Liver (tissue), 9 donors: Measurements from ENCODE around the gene ABCA8. TPM values are rescaled to one million over a fixed set of nuclear protein-coding genes. Genes with fewer than 3 reads are reported as not detected.

ENCODE experiments used
- DNase-seq: peaks from one replicate; pipeline ENCODE4 v3.0.0-alpha.2; 2017; ENCODE audit warnings: low spot score
- H3K27ac ChIP-seq, 2 donors: one replicate each; pipeline ENCODE4 v1.7.0; 2013; ENCODE audit warnings: inconsistent platforms in 2 of 2, low read length in 2 of 2, control low read depth in 1 of 2, low read depth in 1 of 2, mild to moderate bottlenecking in 1 of 2
- H3K27me3 ChIP-seq, 4 donors: one replicate each; pipeline versions ENCODE4 v1.6.1 to v1.7.0; 2013; ENCODE audit warnings: low read length in 3 of 4, inconsistent platforms in 1 of 4, mild to moderate bottlenecking in 1 of 4, moderate library complexity in 1 of 4; ENCODE audit not compliant: control insufficient read depth in 4 of 4, insufficient read depth in 4 of 4
- H3K36me3 ChIP-seq, 4 donors: one replicate each; pipeline versions ENCODE4 v1.6.1 to v1.7.0; 2013; ENCODE audit warnings: low read length in 3 of 4, mild to moderate bottlenecking in 3 of 4, low read depth in 1 of 4, moderate library complexity in 1 of 4; ENCODE audit not compliant: control insufficient read depth in 4 of 4, insufficient read depth in 3 of 4
- H3K4me1 ChIP-seq, 4 donors: one replicate each; pipeline versions ENCODE4 v1.6.1 to v1.7.0; 2013; ENCODE audit warnings: low read length in 3 of 4, mild to moderate bottlenecking in 3 of 4, moderate library complexity in 1 of 4; ENCODE audit not compliant: control insufficient read depth in 4 of 4, insufficient read depth in 4 of 4
- H3K4me3 ChIP-seq, 3 donors: one replicate each; pipeline versions ENCODE4 v1.6.1 to v1.7.0; 2013; ENCODE audit warnings: low read length in 3 of 3, control low read depth in 1 of 3, low read depth in 1 of 3, mild to moderate bottlenecking in 1 of 3
- H3K9ac ChIP-seq, 2 donors: one replicate each; pipeline ENCODE4 v1.7.0; 2013; ENCODE audit warnings: low read length in 2 of 2, mild to moderate bottlenecking in 2 of 2, moderate library complexity in 2 of 2, control low read depth in 1 of 2, low read depth in 1 of 2
- H3K9me3 ChIP-seq, 4 donors: one replicate each; pipeline versions ENCODE4 v1.6.1 to v1.7.0; 2013; ENCODE audit warnings: low read length in 3 of 4; ENCODE audit not compliant: control insufficient read depth in 4 of 4
- EGR1 ChIP-seq, 2 donors: IDR thresholded peaks; 2 replicates each; pipeline ENCODE4 v1.6.1; 2016 to 2018; ENCODE audit warnings: antibody characterized with exemption in 2 of 2, low read depth in 2 of 2
- FOXA1 ChIP-seq: IDR thresholded peaks from 2 replicates; pipeline ENCODE4 v1.6.1; 2016; ENCODE audit warnings: antibody characterized with exemption
- FOXA2 ChIP-seq: IDR thresholded peaks from 2 replicates; pipeline ENCODE4 v1.6.1; 2016; ENCODE audit warnings: antibody characterized with exemption
- GABPA ChIP-seq, 2 donors: IDR thresholded peaks in 1 of 2; conservative IDR thresholded peaks in 1 of 2; 2 replicates each; pipeline ENCODE4 v1.6.1; 2016; ENCODE audit warnings: antibody characterized with exemption in 2 of 2, mild to moderate bottlenecking in 1 of 2, moderate library complexity in 1 of 2
- HNF4A ChIP-seq, 2 donors: conservative IDR thresholded peaks; 2 replicates each; pipeline ENCODE4 v1.6.1; 2016; ENCODE audit warnings: antibody characterized with exemption in 2 of 2, mild to moderate bottlenecking in 2 of 2
- HNF4G ChIP-seq: IDR thresholded peaks from 2 replicates; pipeline ENCODE4 v1.6.1; 2016; ENCODE audit warnings: antibody characterized with exemption
- JUND ChIP-seq, 2 donors: IDR thresholded peaks; 2 replicates each; pipeline ENCODE4 v1.6.1; 2016; ENCODE audit warnings: antibody characterized with exemption in 2 of 2
- NR2F2 ChIP-seq: IDR thresholded peaks from 2 replicates; pipeline ENCODE4 v1.6.1; 2016; ENCODE audit warnings: antibody characterized with exemption
- RAD21 ChIP-seq, 2 donors: IDR thresholded peaks; 2 replicates each; pipeline ENCODE4 v1.6.1; 2016; ENCODE audit warnings: antibody characterized with exemption in 2 of 2, mild to moderate bottlenecking in 2 of 2
- RXRA ChIP-seq, 2 donors: IDR thresholded peaks; 2 replicates each; pipeline ENCODE4 v1.6.1; 2017 to 2018; ENCODE audit warnings: antibody characterized with exemption in 2 of 2, mild to moderate bottlenecking in 1 of 2
- SP1 ChIP-seq: IDR thresholded peaks from 2 replicates; pipeline ENCODE4 v1.6.1; 2018; ENCODE audit warnings: antibody characterized with exemption, mild to moderate bottlenecking
- TAF1 ChIP-seq: conservative IDR thresholded peaks from 2 replicates; pipeline ENCODE4 v1.6.1; 2016; ENCODE audit warnings: antibody characterized with exemption, mild to moderate bottlenecking
- YY1 ChIP-seq: IDR thresholded peaks from 2 replicates; pipeline ENCODE4 v1.6.1; 2016; ENCODE audit warnings: antibody characterized with exemption, mild to moderate bottlenecking
- WGBS: extraction: QIAGEN DNeasy Blood & Tissue Kit; methylation state at CpG from one replicate; pipeline ENCODE4 v1.1.7; 2013; 5-methylcytosine and 5-hydroxymethylcytosine counted together
- polyA plus RNA-seq, 2 donors: library from polyadenylated mRNA; stranded (reverse) in 1 of 2; unstranded in 1 of 2; fragments of 200-250 nt in 1 of 2; fragments of >200 nt in 1 of 2; fragmentation: Nextera tagmentation in 1 of 2; extraction: Ambion mirVana in 1 of 2; gene quantifications; one replicate each; pipeline versions ENCODE4 v1.2.1 to v1.2.3, GENCODE V29; 2013 to 2015
- total RNA-seq, 2 donors: library from RNA; depleted of rRNA; stranded (reverse); fragments of >200 nt; gene quantifications; one replicate each; pipeline ENCODE4 v1.2.3, GENCODE V29; 2014
- TF ChIP-seq, protein P1 (sequence below): IDR thresholded peaks from 2 replicates; pipeline ENCODE4 v1.6.1; 2016; ENCODE audit warnings: antibody characterized with exemption
- TF ChIP-seq, protein P2 (sequence below): IDR thresholded peaks from 2 replicates; pipeline ENCODE4 v1.6.1; 2016; ENCODE audit warnings: antibody characterized with exemption, mild to moderate bottlenecking
- TF ChIP-seq, protein P3 (sequence below): fragments of 150-350 bp; IDR thresholded peaks from 2 replicates; pipeline ENCODE4 v1.5.1; 2017; ENCODE audit warnings: improper control_type of control experiment, low read depth, low read length; ENCODE audit not compliant: missing input control
- TF ChIP-seq, protein P4 (sequence below): IDR thresholded peaks from 2 replicates; pipeline ENCODE4 v1.6.1; 2016; ENCODE audit warnings: antibody characterized with exemption
- donor health status: healthy.
- donor health status: healthy.
- donor health status: healthy.
- donor health status: healthy.
- donor health status: healthy.

Gene ABCA8
- total and polyA plus RNA-seq, 4 donors = 9.3 to 72.2 (median 14.0) TPM

DNA sequence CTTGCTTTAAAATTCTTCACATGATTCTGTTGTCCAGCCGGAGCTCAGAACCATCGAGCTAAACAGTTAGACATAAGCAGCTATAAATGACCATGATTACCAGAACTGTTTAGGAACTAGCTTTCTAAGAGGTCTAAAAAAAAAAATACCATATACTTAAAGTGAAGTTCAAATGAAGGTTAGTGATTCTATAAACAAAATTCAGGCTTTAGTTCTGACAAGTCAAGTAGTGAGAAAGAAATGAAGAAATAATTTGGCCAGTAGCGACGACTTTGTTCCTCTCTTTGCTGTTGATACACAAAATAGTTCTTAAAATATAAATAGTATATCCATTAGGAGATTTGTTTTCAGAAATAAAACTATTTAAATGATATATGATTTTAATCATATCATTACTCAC, 27.7 kb downstream of the ABCA8 start:
- Histone ChIP-seq H3K4me3 (no peak overlapping the region), H3K27ac (no peak overlapping the region), H3K9ac (no peak overlapping the region), H3K9me3 (no peaks in the 10 kb centered on the region), H3K36me3 (peaks cover 0 to 44% (median 24%) of the 10 kb centered on the region in 4 donors), H3K27me3 (no peaks in the 10 kb centered on the region), H3K4me1 (peaks cover 0 to 2% (median 0%) of the 10 kb centered on the region in 4 donors)
- no peak for TF ChIP-seq EGR1 (IDR thresholded peaks at IDR 0.05; ENCODE audit: low read depth in 2 of 2)
- TF ChIP-seq, protein P1, sequence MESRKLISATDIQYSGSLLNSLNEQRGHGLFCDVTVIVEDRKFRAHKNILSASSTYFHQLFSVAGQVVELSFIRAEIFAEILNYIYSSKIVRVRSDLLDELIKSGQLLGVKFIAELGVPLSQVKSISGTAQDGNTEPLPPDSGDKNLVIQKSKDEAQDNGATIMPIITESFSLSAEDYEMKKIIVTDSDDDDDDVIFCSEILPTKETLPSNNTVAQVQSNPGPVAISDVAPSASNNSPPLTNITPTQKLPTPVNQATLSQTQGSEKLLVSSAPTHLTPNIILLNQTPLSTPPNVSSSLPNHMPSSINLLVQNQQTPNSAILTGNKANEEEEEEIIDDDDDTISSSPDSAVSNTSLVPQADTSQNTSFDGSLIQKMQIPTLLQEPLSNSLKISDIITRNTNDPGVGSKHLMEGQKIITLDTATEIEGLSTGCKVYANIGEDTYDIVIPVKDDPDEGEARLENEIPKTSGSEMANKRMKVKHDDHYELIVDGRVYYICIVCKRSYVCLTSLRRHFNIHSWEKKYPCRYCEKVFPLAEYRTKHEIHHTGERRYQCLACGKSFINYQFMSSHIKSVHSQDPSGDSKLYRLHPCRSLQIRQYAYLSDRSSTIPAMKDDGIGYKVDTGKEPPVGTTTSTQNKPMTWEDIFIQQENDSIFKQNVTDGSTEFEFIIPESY = no peak
- TF ChIP-seq RXRA (IDR thresholded peaks at IDR 0.05) = no peak
- TF ChIP-seq, protein P2, sequence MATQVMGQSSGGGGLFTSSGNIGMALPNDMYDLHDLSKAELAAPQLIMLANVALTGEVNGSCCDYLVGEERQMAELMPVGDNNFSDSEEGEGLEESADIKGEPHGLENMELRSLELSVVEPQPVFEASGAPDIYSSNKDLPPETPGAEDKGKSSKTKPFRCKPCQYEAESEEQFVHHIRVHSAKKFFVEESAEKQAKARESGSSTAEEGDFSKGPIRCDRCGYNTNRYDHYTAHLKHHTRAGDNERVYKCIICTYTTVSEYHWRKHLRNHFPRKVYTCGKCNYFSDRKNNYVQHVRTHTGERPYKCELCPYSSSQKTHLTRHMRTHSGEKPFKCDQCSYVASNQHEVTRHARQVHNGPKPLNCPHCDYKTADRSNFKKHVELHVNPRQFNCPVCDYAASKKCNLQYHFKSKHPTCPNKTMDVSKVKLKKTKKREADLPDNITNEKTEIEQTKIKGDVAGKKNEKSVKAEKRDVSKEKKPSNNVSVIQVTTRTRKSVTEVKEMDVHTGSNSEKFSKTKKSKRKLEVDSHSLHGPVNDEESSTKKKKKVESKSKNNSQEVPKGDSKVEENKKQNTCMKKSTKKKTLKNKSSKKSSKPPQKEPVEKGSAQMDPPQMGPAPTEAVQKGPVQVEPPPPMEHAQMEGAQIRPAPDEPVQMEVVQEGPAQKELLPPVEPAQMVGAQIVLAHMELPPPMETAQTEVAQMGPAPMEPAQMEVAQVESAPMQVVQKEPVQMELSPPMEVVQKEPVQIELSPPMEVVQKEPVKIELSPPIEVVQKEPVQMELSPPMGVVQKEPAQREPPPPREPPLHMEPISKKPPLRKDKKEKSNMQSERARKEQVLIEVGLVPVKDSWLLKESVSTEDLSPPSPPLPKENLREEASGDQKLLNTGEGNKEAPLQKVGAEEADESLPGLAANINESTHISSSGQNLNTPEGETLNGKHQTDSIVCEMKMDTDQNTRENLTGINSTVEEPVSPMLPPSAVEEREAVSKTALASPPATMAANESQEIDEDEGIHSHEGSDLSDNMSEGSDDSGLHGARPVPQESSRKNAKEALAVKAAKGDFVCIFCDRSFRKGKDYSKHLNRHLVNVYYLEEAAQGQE = no peak
- TF ChIP-seq HNF4G = no peak
- WGBS = 74% methylated on average over 4 of the region's 4 CpGs
- DNase-seq = no peak

DNA sequence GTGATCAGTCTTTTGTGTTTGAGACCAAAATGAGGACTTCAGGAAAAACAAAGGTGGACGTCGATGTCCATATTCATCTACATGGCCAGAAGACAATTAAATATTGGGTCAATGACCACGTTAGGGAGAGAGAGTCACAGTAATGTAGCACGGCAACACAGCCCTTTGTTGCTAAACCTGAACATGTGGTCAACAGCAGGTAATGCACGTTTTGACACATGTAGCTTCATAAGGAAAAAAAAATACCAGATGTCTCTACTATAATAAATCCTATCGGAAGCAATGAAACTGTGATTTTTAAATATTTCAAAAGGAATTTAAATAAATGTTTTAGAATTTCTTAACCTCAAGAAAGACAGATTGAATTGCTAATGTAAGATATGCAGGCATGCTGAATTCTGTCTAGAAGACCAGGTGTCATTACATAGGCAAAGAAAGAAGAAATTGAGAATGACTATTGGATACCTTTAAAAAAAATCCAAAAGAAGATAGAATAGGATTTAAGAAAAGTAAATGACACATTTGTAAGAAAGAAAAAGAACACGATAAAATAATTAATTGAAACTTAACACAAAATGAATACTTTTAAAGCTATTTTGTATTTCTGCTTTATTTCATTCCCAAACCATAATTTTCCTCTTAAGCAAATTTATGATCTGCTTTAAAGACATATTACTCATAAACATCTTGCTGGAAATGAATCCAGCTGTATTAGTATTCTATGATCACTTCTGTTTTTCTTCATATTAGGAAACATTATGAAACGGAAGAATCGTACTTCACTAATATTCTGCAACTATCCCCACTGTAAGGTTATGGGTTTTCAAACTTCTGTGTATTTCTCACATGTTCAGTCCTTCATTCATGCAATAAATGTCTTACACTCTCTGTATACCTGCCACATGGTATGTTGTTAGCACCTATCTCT, 30.1 kb downstream of the ABCA8 start:
- DNase-seq = no peak
- no peak overlapping the region for H3K4me3 ChIP-seq
- peaks cover 0 to 42% (median 24%) of the 10 kb centered on the region in 4 donors for H3K36me3 ChIP-seq
- H3K27me3 ChIP-seq = no peaks in the 10 kb centered on the region
- peaks cover 0 to 2% (median 0%) of the 10 kb centered on the region in 4 donors for H3K4me1 ChIP-seq
- H3K9me3 ChIP-seq = no peaks in the 10 kb centered on the region
- H3K27ac ChIP-seq = no peak overlapping the region
- no peak overlapping the region for H3K9ac ChIP-seq
- 93% methylated on average over 9 of the region's 9 CpGs for WGBS
- TF ChIP-seq NR2F2 (no peak), JUND (IDR thresholded peaks at IDR 0.05) (no peak), FOXA1 (no peak), FOXA2 (no peak), SP1 (no peak), RAD21 (IDR thresholded peaks at IDR 0.05) (no peak), RXRA (IDR thresholded peaks at IDR 0.05) (no peak), YY1 (no peak), HNF4G (no peak), GABPA (IDR thresholded peaks at IDR 0.05 in 1 of 2, conservative IDR thresholded peaks at IDR 0.05 in 1 of 2) (no peak), TAF1 (no peak), EGR1 (IDR thresholded peaks at IDR 0.05; ENCODE audit: low read depth in 2 of 2) (no peak), HNF4A (conservative IDR thresholded peaks at IDR 0.05) (no peak)
- TF ChIP-seq, protein P1 = no peak
- TF ChIP-seq, protein P2 = no peak
- TF ChIP-seq, protein P3, sequence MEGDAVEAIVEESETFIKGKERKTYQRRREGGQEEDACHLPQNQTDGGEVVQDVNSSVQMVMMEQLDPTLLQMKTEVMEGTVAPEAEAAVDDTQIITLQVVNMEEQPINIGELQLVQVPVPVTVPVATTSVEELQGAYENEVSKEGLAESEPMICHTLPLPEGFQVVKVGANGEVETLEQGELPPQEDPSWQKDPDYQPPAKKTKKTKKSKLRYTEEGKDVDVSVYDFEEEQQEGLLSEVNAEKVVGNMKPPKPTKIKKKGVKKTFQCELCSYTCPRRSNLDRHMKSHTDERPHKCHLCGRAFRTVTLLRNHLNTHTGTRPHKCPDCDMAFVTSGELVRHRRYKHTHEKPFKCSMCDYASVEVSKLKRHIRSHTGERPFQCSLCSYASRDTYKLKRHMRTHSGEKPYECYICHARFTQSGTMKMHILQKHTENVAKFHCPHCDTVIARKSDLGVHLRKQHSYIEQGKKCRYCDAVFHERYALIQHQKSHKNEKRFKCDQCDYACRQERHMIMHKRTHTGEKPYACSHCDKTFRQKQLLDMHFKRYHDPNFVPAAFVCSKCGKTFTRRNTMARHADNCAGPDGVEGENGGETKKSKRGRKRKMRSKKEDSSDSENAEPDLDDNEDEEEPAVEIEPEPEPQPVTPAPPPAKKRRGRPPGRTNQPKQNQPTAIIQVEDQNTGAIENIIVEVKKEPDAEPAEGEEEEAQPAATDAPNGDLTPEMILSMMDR = no peak
- TF ChIP-seq, protein P4, sequence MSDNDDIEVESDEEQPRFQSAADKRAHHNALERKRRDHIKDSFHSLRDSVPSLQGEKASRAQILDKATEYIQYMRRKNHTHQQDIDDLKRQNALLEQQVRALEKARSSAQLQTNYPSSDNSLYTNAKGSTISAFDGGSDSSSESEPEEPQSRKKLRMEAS = no peak
